ENCODE data around the gene SLC12A3.

SLC12A3 gene

GRCh38 chr16:56892705-56893104 lies 27.7 kb downstream of the SLC12A3 start:
- no peak for DNase-seq (ENCODE audit: low spot score)

DNA sequence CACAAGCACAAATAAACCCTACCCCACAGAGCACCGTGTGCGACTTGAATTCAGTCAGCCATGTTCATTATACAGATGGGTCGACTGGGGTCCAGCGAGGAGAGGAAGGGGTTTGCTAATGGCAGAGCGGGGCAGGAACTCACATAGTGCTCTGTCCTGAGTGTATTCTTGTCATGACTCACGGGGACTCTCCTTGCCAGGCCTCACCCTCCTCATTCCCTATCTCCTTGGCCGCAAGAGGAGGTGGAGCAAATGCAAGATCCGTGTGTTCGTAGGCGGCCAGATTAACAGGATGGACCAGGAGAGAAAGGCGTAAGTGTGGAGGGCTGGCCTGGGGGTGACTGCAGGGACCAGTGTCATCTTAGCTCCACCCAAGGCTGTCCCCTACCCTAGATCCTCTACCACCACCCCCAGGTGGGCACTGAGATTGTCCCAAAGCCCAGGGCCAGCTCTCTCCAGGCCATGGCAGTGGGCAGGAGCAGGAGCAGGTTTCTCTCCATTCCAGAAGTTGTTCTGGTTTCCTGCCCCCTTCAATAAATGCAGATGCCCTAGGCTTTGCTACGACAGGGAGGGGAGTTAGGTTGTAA lies 29.4 kb downstream of the SLC12A3 start:
- DNase-seq (ENCODE audit: low spot score), result no peak

DNA sequence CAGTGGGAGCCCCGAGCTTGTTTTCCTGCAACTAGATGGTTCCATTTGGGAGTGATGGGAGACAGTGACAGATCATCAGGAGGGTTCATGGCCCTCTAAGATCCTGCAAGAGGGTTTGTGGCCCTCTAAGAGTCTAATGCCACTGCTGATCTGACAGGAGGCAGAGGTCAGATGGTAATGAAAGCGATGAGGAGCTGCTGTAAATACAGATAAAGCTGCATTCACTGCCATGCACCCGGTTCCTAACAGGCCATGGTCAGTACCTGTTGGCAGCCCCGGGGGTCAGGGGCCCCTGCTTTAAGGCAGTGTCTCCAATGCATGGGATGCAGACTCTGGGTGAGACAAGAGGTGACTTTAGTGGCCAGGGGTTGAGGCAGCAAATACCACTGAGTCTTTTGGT lies 30.8 kb downstream of the SLC12A3 start:
- no peak for DNase-seq (ENCODE audit: low spot score)

DNA sequence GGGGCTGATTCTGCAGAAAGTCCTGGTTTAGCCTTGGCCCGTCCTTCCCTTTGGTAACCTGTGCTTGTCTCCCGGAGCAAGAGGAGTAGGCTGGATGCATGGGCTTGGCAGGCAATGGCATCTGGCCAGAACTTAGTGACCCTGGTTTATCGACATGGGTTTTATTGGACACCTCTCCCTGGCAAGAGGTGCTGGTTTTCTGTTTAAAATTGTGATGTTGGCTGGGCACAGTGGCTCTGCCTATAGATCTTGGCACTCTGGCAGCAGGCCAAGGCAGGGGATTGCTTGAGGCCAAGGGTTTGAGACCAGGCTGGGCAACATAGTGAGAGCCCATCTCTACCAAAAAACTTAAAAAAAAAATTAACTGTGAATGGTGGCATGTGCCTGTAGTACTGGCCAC lies 31.2 kb downstream of the SLC12A3 start:
- DNase-seq (ENCODE audit: low spot score), result no peak

- DNase-seq (ENCODE audit: low spot score), result no peak
Observed at GRCh38 chr16:56897026-56897799, 32.2 kb downstream of the SLC12A3 start.

DNA sequence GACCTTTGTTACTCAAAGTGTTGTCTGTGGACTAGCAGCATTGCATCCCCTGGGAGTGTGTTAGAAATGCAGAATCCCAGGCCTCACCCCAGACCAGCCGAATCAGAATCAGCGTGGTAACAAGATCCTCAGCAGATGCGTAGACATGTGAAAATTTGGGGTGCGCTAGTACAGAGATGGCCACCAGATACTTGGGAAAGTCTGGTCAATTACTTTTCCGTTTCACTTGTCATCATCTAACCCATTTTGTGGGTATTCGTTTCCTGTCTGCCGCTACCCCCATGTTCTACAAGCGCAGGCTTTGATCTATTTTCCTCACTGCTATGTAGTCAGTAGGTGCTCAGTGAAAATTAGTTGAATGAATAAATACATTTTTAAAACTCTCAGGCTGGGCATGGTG lies 33.8 kb downstream of the SLC12A3 start:
- DNase-seq (ENCODE audit: low spot score), result no peak

GRCh38 chr16:56903866-56904265 lies 38.9 kb downstream of the SLC12A3 start:
- DNase-seq (ENCODE audit: low spot score), result no peak

GRCh38 chr16:56907401-56907800 lies 42.4 kb downstream of the SLC12A3 start:
- DNase-seq (ENCODE audit: low spot score), result no peak

DNA sequence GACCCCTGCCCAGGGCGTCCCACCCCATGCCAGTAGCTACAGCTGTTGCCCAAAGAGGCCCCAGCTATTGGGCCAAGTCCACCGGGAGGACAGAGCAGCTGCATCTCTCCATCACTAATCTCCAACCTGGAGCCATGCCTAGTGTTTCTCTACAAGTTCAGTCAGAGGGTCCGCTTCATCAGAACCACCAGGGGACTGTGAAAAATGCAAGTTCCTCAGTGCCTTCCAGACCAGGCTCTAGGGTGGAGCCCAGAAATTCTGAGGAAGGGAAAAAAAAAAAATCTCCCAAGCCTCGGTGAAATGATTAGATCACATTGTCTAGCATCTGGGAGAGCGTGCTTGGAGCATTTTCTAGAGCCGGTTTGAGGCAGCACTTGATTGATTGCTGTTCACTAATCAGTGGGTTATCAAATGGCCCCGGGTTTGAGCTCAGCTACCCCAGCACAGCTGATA lies 44.5 kb downstream of the SLC12A3 start:
- no peak for DNase-seq (ENCODE audit: low spot score)

GRCh38 chr16:56910112-56910511 lies 45.1 kb downstream of the SLC12A3 start:
- no peak for DNase-seq (ENCODE audit: low spot score)

GRCh38 chr16:56910654-56911539 lies 45.9 kb downstream of the SLC12A3 start:
- no peak for DNase-seq (ENCODE audit: low spot score)

- DNase-seq (ENCODE audit: low spot score), result no peak
Observed at GRCh38 chr16:56911771-56912571, 47.0 kb downstream of the SLC12A3 start.

DNA sequence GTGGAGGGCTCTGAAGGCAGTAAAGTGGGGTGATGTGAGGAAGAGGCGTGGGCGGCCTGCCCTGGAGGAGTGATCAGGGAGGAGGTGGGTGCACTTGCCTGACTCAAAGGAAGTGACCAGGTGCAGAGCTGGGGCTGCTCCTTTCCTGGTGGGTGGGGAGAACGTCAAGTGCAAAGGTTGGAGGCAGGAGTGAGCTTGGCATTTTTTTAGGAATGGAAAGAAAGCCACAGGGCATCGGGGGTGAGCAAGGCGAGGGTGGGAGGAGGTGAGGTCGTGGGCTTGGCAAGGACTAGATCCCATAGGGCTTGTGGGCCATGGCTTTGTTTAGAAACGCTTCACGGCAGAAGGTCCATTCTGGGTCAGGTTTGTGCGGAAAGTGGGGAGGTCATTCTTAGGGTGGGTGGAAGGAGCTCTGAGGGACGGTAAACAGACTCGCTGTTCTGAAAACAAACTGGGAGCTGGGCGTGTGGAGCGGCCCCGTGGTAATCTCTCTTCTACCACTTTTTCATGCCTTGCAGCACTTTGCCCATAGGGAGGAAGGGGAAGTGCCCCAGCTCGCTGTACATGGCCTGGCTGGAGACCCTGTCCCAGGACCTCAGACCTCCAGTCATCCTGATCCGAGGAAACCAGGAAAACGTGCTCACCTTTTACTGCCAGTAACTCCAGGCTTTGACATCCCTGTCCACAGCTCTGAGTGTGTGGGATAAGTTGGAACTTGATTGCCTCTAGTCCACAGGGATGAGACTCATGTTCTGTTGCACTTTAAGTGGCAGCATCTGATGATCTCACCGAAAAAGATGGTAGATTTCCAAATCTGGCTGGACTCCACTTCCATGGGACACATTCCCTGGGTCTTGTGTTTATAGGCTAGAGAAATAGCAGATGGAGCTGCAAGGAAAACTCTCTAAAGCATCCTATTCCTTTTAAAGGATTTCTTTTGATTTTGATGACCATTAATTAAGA lies 48.0 kb downstream of the SLC12A3 start:
- no peak for DNase-seq (ENCODE audit: low spot score)

GRCh38 chr16:56914896-56915295 lies 49.9 kb downstream of the SLC12A3 start:
- no peak for DNase-seq (ENCODE audit: low spot score)

- DNase-seq (ENCODE audit: low spot score), result no peak
Observed at GRCh38 chr16:56915336-56916119, 50.5 kb downstream of the SLC12A3 start.

GRCh38 chr16:56916571-56917403 lies 51.8 kb downstream of the SLC12A3 start:
- DNase-seq (ENCODE audit: low spot score), result no peak

GRCh38 chr16:56918467-56919012 lies 53.5 kb downstream of the SLC12A3 start:
- DNase-seq (ENCODE audit: low spot score), result no peak

DNA sequence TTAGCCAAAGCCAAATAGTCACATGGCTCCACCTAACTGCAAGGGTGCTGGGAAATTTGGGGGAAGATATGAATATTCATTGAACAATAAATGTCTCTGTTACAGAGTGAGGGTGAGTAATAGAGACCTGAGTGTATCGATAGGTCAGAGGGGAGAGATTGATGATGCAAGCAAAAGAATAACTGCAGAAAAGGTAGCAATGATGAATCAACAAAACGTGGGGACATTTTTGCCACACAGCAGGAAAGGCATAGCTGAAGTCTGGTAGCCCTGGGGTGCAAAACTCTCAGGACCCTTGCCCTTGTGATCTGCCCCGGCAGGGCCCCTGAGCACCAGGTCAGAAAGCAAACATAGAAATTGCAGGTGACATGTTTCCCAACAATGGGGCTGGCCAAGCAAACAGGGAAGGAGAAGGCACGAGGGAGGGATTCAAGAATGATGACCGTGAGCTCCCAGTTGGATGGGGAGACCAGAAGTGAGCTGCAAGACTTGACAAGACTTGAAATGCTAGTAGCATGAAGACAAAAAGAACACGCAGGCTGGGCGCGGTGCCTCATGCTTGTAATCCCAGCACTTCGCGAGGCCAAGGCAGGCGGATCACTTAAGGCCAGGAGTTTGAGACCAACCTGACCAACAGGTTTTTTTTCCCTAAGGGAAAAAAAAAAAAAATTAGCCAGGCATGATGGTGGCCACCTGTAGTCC lies 54.2 kb downstream of the SLC12A3 start:
- no peak for DNase-seq (ENCODE audit: low spot score)
